GM18867 (cell line): ENCODE results near the gene PURB.
"Not testable (repeated sequence)": the region's sequence is repeated elsewhere in the genome, so short reads cannot be mapped to it uniquely, and the experiment has no call there.

Source experiments
- ATAC-seq: cut with Tn5 transposase; IDR thresholded peaks from one replicate; pipeline ENCODE4 v1.9.1; 2021; ENCODE audit warnings: mild to moderate bottlenecking, moderate library complexity; ENCODE audit not compliant: unreplicated experiment

PURB gene

GRCh38 chr7:44885394-44886317, at the start of gene PURB:
PURB (minus strand) TSS chr7:44885530; CDS start chr7:44885348, 182 bp downstream.
- peak; percentile 85 for ATAC-seq

GRCh38 chr7:44935016-44935415, 49.7 kb upstream of the PURB start:
- ATAC-seq = no peak

GRCh38 chr7:44934510-44934909, 49.2 kb upstream of the PURB start:
- not testable (repeated sequence) for ATAC-seq

DNA sequence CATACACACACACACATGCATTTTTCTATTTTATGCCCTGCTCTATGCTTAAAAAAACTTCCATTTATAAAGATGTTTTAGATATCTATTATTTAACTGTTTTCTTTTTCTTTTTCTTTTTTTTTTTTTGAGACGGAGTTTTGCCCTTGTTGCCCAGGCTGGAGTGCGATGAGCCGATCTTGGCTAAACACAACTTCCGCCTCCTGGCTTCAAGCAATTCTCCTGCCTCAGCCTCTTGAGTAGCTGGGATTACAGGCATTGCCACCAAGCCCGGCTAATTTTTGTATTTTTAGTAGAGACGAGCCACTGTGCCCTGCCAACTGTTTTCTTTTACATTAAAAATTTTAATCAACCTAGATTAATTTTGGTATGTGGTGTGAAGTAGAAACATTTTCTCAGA, 45.6 kb upstream of the PURB start:
- no peak for ATAC-seq

DNA sequence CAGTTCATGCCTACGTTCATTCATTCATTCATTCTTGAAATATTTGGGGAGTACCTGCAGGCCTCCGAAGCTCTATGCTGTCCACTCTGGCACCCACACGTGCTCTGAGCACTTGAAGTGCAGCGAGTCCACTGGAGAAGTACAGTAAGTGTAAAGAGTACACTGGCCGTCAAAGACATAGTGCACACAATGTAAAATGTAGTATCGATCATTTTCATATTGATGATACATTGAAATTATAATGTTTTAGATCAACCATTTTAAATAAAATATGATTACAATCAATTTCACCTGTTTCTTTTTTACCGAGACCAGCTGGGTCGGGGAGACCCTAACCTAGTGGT, 37.0 kb upstream of the PURB start:
- no peak for ATAC-seq

DNA sequence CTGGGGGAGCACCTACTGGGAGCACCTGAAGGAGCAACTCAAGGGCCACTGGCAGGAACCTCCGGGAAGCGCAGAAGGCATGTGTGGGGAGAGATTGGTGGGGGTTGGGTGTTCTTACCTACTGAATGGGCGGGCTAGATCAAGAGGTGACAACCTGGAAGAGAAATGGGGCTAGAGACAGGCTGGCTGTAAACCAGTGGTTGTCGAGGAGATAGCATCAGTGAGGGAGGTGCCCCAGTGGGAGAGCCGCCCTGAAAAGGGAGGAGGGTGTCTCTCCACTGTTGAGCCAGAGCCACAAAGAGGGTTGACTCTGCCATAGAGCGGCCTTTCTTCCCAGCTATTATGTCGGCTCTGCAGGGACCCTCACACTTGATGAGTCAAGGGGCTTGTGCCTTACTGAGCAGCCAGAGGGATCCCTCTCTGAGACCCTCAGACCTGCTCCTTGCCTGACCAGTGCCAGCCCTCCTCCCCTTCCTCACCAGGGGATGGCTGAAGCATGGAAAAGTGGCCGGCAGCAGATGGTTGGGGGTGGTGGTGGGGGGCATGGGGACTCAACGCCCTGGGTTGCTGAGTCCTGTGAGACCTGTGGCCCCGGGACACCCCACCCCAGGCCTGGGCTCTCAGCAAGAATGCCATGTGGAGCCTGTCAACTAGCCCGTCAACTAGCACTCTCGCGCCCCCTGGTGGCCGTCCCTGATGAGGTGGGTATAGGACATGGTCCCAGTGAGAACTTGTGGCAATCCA, 36.4 kb upstream of the PURB start:
- ATAC-seq = peak; percentile 74

DNA sequence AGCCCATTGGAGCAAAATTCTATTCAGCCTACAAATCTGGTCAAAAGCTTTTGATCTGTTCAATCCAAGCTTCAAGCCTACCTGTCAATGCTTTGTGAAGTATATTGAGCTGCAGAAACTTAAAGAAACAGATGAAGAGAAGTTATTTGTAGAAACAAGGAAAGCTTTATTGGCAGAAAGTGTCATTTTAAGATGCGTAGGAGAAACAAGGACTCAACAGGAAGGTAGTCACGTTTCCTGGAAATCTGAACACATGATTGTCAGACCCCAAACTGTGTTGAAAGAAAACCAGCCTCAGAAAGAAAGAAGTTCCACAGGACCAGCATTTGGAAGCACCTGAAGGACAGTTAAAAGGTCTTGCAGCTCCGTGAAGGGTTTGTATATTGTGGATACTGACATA, 34.8 kb upstream of the PURB start:
- no peak for ATAC-seq

DNA sequence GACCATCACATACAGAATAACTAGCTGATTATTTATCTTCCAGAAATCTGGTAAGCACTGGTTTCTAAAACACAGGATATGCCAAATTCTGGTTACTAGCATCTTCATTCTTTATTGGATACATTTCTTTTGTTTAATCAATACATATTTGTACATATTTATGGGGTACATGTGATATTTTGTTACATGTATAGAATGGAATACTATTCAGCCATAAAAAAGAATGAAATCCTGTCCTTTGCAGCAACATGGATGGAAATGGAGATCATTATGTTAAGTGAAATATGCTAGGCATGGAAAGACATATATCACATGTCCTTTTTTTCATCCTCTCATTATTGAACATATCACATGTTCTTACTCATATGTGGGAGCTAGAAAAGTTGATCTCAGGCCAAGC, 32.7 kb upstream of the PURB start:
- ATAC-seq = no peak

GRCh38 chr7:44917465-44917864, 32.1 kb upstream of the PURB start:
- no peak for ATAC-seq

GRCh38 chr7:44914992-44915607, 29.8 kb upstream of the PURB start:
- peak; percentile 82 for ATAC-seq

- ATAC-seq = no peak
Observed at GRCh38 chr7:44912775-44913347, 27.5 kb upstream of the PURB start.

- ATAC-seq = no peak
Observed at GRCh38 chr7:44911911-44912310, 26.6 kb upstream of the PURB start.

DNA sequence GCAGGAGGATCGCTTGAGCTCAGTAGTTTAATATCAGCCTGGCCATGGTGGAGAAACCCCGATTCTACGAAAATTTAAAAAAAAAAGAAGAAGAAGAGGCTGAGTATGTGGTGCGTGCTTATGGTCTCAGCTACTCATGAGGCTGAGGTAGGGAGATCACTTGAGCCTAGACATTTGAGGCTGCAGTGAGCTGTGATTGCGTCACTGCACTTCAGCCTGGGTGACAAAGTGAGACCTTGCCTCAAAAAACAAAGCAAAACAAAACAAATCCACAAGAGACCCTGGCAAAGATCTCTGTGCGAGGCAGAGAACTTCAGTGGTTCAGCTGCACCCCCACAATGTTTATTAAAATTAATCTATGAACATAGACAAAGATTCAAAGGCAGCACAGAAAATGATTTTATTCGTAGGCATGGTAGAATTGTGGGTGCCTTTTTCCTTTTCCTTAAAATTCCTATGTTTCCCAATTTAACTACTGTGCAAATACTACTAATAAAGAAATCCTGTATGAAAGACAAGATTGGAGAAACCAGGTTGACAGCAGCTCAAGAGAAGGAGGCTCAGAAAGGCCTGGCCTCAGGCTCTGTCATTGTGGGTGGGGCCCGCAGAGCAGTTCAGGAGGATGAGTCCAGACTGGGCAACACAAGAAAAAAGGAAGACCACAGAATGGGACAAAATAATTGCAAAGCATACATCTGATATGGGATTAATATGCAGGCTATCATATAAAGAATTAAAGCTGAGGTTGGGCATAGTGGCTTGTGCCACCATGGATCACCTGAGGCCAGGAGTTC, 24.5 kb upstream of the PURB start:
- ATAC-seq = no peak

- ATAC-seq = no peak
Observed at GRCh38 chr7:44906965-44907364, 21.6 kb upstream of the PURB start.

- no peak for ATAC-seq
Observed at GRCh38 chr7:44905002-44905635, 19.8 kb upstream of the PURB start.

- ATAC-seq = no peak
Observed at GRCh38 chr7:44899443-44899842, 14.1 kb upstream of the PURB start.

- ATAC-seq = no peak
Observed at GRCh38 chr7:44898039-44898438, 12.7 kb upstream of the PURB start.

- no peak for ATAC-seq
Observed at GRCh38 chr7:44897309-44897708, 12.0 kb upstream of the PURB start.

- no peak for ATAC-seq
Observed at GRCh38 chr7:44894888-44895580, 9.7 kb upstream of the PURB start.
